Cardiac fibroblast (primary cell): ENCODE data around the gene PRDM5.

Experiments used
- DNase-seq, 2 donors: peaks; one replicate each; pipeline versions ENCODE4 v3.0.0 to v3.0.0-alpha.2; 2010; ENCODE audit warnings: low read depth in 2 of 2
- H3K4me3 ChIP-seq, 2 donors: replicated peaks in 1 of 2; 1 replicate in 1 of 2; 2 replicates in 1 of 2; pipeline ENCODE4 v1.5.1; 2011; ENCODE audit warnings: low read depth in 2 of 2, low read length in 2 of 2, mild to moderate bottlenecking in 2 of 2, moderate library complexity in 1 of 2
- CTCF ChIP-seq: IDR thresholded peaks from one replicate; pipeline ENCODE4 v1.5.1; 2011; ENCODE audit warnings: low read depth, mild to moderate bottlenecking, low read length, inconsistent platforms

Gene PRDM5

GRCh38 chr4:120862432-120862831, 60.1 kb downstream of the PRDM5 start:
- TF ChIP-seq CTCF: no peak
- H3K4me3 ChIP-seq: no peak overlapping the region
- no peak for DNase-seq

GRCh38 chr4:120861852-120862251, 60.7 kb downstream of the PRDM5 start:
- no peak overlapping the region for H3K4me3 ChIP-seq
- no peak for TF ChIP-seq CTCF
- DNase-seq: no peak

GRCh38 chr4:120858776-120859175, 63.8 kb downstream of the PRDM5 start:
- TF ChIP-seq CTCF: no peak
- H3K4me3 ChIP-seq: no peak overlapping the region
- peak in 1 of 2 donors; percentile 36 for DNase-seq

- no peak for TF ChIP-seq CTCF
- H3K4me3 ChIP-seq: no peak overlapping the region
- DNase-seq: peak; percentile 30 to 42
These were observed 65.2 kb downstream of the PRDM5 start for GRCh38 chr4:120857312-120857711.

- DNase-seq: no peak
- no peak overlapping the region for H3K4me3 ChIP-seq
- TF ChIP-seq CTCF: no peak
These were observed 66.2 kb downstream of the PRDM5 start for GRCh38 chr4:120856294-120856693.

GRCh38 chr4:120855307-120856001, 67.1 kb downstream of the PRDM5 start:
- no peak for TF ChIP-seq CTCF
- no peak overlapping the region for H3K4me3 ChIP-seq
- no peak for DNase-seq
